Uterus (tissue), 2 donors: Measurements from ENCODE around the gene FMNL3.

ENCODE experiments used
- POLR2A ChIP-seq, 2 donors: fragments of 450-650 bp; IDR thresholded peaks; one replicate each; pipeline ENCODE4 v1.6.1; 2016; ENCODE audit warnings: antibody characterized with exemption in 2 of 2, mild to moderate bottlenecking in 1 of 2, moderate library complexity in 1 of 2
- TF ChIP-seq, protein P1 (sequence below), 4 experiments: fragments of 200-600 bp in 2 of 4; fragments of 450-650 bp in 2 of 4; sonication (generic) in 2 of 4; IDR thresholded peaks; one replicate each; pipeline ENCODE4 v1.5.1; 2016 to 2019; ENCODE audit warnings: antibody characterized with exemption in 4 of 4, mild to moderate bottlenecking in 2 of 4, moderate library complexity in 1 of 4

DNA sequence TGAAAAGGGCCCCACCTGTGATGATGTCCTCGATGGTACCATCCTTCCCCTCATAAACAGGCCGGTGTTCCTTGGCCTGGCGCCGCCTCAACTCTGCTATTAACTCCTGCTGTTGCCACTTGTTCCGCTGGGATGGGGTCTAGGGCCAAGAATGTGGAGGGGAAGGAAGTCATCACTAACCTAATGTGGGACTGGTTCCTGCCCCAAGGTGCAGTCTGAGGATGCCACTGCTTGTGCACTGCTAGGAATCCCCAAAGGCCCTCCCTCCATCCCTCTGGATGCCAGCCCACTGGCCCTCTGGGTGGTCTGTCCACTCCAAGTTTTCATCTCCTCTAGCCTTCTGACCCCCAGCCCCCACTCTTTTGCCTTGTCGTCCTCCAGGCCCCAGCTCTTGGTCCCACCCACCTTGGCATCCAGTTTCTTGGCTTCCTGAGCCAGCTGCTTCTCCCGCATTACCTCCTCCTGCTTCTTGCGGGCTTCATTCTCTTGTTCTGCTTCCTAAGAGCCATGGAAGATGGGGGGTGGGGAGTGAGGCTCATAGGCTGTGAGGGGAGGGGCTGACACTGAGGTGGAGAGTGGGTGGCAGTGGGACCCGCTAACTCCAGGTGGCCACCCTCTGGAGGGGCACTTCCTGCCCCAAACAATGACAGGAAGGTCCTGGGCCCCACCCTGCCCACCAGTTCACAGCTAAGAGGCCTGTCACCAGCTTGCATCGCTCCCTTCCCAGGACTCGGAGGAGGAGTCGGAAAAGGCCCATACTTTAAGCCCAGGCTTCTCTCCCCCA lies 60.1 kb downstream of the FMNL3 start:
- TF ChIP-seq, protein P1, sequence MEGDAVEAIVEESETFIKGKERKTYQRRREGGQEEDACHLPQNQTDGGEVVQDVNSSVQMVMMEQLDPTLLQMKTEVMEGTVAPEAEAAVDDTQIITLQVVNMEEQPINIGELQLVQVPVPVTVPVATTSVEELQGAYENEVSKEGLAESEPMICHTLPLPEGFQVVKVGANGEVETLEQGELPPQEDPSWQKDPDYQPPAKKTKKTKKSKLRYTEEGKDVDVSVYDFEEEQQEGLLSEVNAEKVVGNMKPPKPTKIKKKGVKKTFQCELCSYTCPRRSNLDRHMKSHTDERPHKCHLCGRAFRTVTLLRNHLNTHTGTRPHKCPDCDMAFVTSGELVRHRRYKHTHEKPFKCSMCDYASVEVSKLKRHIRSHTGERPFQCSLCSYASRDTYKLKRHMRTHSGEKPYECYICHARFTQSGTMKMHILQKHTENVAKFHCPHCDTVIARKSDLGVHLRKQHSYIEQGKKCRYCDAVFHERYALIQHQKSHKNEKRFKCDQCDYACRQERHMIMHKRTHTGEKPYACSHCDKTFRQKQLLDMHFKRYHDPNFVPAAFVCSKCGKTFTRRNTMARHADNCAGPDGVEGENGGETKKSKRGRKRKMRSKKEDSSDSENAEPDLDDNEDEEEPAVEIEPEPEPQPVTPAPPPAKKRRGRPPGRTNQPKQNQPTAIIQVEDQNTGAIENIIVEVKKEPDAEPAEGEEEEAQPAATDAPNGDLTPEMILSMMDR (IDR thresholded peaks at IDR 0.05), result no peak
- TF ChIP-seq POLR2A (IDR thresholded peaks at IDR 0.05), result no peak
